Activated CD4-positive, alpha-beta T cell treated with anti-CD3 and anti-CD28 coated beads for 1 hour (primary cell): ENCODE data around the gene ECE2.

Source experiments
- DNase-seq: peaks from one replicate; pipeline ENCODE4 v3.0.0-alpha.2; 2020

ECE2 gene

DNA sequence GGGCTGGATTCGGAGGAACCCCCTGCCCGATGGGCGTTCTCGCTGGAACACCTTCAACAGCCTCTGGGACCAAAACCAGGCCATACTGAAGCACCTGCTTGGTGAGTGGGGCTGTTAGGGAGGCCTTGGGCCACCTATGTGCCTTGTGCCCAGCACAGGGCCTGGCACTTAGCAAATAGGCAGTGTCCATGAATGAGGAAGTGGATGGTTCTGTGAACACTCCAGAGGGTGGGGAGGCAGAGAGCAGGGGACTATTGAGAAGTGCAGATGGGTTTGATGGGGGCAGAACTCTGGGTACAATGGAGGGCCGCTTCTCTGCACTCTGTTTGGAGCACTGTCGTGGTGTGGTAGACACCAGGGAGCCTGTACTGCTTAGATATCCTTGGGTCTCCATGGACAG, 1.5 kb downstream of the ECE2 start:
- DNase-seq: no peak

DNA sequence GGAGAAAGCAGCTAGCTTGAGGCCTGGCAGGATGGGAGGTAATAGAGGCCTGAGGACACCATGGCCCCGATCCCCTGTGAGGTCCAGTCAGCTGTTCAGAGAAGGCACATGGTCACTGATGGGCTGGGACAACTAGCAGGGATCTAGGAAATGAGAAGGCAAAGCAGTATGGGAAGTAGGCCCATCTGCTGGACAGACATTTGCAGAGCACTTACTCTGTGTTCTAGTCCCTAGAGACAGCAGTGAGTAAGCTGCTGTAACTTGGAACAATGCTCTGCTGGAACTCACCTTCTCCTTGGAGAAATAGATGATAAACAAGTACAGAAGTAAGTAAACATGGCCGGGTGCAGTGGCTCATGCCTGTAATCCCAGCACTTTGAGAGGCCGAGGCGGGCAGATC, 7.1 kb downstream of the ECE2 start:
- no peak for DNase-seq

DNA sequence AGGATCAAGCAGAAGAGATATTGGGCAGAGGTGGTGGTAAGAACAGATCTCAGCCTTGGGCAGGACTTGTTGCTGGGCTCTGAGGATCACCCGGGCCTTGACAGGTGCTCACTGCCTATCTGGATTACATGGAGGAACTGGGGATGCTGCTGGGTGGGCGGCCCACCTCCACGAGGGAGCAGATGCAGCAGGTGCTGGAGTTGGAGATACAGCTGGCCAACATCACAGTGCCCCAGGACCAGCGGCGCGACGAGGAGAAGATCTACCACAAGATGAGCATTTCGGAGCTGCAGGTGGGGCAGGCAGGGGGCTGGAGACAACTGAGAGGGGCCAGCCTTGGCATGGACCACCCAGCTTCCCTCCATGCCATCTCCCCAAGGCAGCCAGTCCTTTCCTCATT, 7.9 kb downstream of the ECE2 start:
- no peak for DNase-seq

GRCh38 chr3:184284696-184285095, 8.9 kb downstream of the ECE2 start:
- no peak for DNase-seq

DNA sequence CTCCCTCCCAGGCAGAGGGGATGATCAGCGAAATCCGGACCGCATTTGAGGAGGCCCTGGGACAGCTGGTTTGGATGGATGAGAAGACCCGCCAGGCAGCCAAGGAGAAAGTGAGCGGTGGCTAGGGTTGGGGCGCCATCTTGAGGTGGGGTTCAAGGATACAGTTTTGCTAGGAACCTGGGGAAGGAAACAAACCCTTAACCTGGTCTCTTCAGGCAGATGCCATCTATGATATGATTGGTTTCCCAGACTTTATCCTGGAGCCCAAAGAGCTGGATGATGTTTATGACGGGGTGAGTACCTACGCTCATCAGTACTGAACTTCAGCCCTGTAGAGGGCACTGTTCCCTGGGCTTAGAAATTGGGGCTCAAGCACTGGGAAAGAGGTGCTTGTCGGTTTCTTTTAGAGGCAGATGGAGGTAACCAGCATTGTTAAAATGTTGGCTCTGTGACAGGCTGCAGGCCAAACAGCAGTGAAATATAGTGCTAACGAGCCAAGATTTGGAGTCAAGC, 13.7 kb downstream of the ECE2 start:
- peak; percentile 40 for DNase-seq

GRCh38 chr3:184290331-184290730, 14.5 kb downstream of the ECE2 start:
- DNase-seq: no peak

GRCh38 chr3:184291044-184291737, 15.4 kb downstream of the ECE2 start:
- no peak for DNase-seq

GRCh38 chr3:184291738-184292445, 16.1 kb downstream of the ECE2 start:
- DNase-seq: no peak

DNA sequence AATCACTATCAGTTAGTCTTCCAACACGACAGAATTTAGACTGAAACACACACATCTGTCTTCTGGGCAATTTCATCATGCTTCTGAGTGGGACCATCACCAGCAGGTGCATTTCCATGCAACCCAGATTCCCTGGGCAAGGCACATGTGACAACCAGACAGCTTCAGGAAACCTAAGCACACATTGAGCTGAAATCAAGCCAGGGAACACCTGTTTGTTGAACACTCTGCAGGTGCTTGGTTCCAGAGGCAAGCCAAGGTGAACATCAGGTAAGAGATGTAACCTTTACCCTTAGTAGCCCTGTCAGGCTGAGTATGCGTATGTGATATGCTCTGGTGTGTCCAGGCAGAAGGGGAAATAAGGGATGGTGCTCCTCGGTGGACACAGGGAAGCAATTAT, 19.9 kb downstream of the ECE2 start:
- no peak for DNase-seq

DNA sequence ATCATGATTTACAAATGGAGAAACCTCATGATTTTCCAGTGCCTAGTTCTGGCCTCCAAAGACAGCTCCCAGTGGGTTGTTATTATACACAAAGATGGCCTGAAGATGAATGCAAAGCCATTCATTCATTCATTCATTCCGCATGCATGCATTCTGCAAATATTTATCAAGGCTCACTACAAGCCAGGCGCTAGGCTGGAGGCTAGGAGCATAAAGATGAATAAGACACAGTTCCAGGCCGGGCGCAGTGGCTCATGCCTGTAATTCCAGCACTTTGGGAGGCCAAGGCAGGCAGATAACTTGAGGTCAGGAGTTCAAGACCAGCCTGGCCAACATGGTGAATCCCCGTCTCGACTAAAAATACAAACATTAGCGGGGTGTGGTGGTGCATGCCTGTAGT, 20.8 kb downstream of the ECE2 start:
- no peak for DNase-seq

- DNase-seq: peak; percentile 98
Observed at GRCh38 chr3:184298759-184299487, 23.1 kb downstream of the ECE2 start, which contains the start of gene PSMD2. Gene PSMD2 (plus strand): TSS chr3:184299241. CDS start chr3:184299267, 26 bp downstream.

- no peak for DNase-seq
Observed at GRCh38 chr3:184299488-184300377, 23.9 kb downstream of the ECE2 start.

- no peak for DNase-seq
Observed at GRCh38 chr3:184300378-184300720, 24.5 kb downstream of the ECE2 start.

GRCh38 chr3:184305577-184305976, 29.8 kb downstream of the ECE2 start:
- DNase-seq: no peak

DNA sequence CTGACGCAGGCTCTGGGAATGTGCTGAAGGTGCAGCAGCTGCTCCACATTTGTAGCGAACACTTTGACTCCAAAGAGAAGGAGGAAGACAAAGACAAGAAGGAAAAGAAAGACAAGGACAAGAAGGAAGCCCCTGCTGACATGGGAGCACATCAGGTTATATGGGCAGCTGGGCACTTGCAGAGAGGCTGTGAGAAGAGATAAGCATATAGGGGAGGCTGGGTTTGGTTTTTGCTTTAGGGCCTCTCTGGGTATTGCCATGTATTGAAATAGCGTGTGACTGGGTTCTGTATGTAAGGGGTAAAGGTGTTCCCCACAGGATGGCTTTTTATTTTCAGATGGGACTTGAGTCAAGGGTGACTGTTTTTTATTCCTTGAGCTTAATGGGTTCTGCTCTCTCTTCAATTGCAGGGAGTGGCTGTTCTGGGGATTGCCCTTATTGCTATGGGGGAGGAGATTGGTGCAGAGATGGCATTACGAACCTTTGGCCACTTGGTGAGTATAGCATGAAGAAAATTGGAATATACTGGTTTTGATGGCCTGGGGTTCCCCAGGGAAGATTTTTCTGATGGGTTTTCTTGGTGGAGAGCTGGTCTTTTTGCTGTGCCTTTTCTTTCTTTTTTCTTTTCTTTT, 30.6 kb downstream of the ECE2 start:
- DNase-seq: no peak

DNA sequence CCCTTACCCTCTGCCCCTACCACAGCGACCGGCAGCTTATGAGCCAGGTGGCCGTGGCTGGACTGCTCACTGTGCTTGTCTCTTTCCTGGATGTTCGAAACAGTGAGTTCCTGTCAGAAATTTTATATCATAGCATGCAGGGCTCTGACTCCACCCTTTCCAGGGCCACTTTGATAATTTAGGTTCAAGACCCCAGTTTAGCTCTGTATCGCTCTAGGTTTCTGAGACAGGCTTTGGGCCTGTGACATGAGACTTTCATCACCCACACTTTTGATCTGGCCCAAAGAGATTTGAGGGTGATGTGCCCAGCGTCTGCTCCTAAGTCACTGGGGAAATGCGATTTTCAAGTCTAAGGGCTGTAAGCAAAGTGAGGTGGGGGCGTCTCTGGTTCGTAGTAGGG, 32.1 kb downstream of the ECE2 start:
- no peak for DNase-seq

DNA sequence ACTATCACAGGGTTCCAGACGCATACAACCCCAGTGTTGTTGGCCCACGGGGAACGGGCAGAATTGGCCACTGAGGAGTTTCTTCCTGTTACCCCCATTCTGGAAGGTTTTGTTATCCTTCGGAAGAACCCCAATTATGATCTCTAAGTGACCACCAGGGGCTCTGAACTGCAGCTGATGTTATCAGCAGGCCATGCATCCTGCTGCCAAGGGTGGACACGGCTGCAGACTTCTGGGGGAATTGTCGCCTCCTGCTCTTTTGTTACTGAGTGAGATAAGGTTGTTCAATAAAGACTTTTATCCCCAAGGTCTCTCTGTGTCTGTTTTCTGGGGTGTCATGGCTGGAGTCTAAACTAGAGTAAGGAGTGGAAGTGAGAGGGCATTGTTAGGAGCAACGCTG, 32.9 kb downstream of the ECE2 start:
- no peak for DNase-seq

DNA sequence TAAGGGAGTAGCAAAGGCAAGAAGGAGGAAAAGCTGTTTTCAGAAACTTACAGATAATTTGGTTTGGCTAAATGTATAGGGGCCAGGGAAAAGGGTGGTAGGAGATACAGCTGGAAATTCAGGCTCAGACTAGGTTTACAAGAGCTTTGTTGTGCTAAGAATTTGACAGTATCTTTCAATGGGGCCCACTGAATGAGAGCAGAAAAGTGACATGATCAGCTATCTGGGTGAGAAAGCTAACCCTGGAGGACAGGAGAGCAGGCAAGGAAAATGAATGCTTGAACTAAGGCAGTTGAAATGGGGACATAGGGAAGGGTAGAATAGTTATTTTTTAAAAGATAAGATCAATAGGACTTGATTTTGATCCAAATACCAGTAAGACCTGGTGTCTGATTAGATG, 35.8 kb downstream of the ECE2 start:
- no peak for DNase-seq

DNA sequence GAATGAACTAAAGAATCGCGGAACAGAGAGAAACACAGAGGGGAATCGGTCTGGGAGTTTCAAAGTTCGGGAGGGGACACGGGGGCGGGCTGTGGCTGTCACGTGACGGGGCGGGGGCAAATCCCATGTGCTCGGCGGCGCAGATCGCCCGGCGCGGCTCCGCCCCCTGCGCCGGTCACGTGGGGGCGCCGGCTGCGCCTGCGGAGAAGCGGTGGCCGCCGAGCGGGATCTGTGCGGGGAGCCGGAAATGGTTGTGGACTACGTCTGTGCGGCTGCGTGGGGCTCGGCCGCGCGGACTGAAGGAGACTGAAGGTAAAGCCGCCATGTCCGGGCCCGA, 38.5 kb downstream of the ECE2 start, which contains the start of gene EIF4G1:
EIF4G1 (plus strand) TSS at position 244 of the 337 bp plus-strand sequence. CDS start 1,191 bp downstream, outside the sequence.
- peak; percentile 87 for DNase-seq

DNA sequence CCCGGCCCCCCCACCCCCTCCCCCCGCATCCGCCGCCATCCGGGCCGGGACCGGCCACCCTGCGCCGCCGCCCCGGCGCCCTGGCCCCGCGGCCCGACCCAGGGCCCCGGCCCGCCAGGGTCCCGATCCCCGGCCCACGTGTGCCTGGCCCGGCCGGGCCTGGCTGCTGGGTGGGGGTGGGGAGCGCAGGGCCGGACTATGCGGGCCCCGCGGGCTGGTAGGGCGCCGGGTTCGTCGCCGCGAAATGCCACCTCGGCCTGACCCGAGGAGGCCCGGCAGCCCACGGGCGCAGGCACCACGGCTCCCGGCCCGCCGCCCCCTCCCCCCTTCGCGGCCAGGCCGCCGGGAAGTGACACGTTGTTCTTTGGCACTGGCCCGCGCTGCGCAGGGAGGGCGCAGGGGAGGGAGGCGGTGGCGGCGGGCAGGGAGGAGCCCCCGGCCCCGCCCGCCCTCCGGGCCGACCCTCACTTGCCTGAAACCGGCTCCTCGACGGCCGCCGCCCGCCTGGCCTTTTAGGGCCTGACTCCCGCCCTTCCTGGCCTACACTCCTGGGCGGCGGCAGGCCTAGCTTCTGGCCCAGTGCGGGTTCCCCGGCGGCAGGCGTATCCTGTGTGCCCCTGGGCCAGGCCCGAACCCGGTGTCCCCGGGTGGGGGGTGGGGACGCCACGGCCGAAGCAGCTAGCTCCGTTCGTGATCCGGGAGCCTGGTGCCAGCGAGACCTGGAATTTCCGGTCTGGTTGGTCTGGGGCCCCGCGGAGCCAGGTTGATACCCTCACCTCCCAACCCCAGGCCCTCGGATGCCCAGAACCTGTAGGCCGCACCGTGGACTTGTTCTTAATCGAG, 39.1 kb downstream of the ECE2 start:
- peak; percentile 50 for DNase-seq

- DNase-seq: no peak
Observed at GRCh38 chr3:184315543-184315867, 39.7 kb downstream of the ECE2 start.
